ENCODE data around the gene ZKSCAN8.

DNA sequence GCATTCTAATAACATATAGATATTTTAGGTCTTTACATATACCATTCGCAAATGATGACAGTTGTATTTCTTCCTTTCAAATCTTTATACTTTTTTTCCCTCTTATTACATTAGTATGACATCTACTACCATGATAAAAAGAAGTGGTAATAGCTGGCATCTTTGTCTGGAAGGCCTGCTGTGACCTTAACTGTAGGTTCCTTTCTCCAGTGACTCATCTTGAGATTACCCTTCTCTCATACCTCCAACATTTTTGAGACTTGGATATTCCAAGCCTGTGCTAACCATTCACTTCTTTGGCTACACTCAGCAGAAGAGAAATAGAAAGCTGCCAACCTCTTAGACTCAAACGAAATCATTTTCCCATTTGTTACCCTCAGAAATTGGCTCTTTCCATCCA lies 30.3 kb downstream of the ZKSCAN8 start:
- TF ChIP-seq POLR2A (IDR thresholded peaks at IDR 0.05; ENCODE audit: low read length) (no peak), GATA1 (IDR thresholded peaks at IDR 0.05; ENCODE audit: low read depth, low read length) (no peak)
